ENCODE measurements around the gene LCOR.

DNA sequence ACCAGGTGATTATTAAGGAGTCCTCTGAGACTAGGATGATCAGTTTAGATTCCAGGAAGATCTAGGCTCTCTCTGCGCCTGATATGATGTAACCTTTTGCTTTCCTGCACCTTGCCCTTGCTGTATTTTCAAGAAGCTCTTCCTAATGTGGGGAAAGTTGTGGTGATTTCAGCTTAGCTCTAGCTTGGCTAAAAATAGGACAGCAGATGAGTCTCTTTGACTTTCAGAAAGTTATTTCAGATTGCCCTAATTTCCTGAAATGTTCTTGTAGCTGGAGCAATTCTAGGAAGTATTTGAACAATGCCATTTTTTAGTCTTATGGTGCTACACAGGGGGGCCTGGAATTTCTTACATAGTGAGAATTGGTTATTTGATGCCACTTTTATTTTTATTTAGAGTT, 3.8 kb downstream of the LCOR start:
- TF ChIP-seq, protein P1, sequence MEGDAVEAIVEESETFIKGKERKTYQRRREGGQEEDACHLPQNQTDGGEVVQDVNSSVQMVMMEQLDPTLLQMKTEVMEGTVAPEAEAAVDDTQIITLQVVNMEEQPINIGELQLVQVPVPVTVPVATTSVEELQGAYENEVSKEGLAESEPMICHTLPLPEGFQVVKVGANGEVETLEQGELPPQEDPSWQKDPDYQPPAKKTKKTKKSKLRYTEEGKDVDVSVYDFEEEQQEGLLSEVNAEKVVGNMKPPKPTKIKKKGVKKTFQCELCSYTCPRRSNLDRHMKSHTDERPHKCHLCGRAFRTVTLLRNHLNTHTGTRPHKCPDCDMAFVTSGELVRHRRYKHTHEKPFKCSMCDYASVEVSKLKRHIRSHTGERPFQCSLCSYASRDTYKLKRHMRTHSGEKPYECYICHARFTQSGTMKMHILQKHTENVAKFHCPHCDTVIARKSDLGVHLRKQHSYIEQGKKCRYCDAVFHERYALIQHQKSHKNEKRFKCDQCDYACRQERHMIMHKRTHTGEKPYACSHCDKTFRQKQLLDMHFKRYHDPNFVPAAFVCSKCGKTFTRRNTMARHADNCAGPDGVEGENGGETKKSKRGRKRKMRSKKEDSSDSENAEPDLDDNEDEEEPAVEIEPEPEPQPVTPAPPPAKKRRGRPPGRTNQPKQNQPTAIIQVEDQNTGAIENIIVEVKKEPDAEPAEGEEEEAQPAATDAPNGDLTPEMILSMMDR (conservative IDR thresholded peaks at IDR 0.05; ENCODE audit: low read depth, low read length) = no peak
- TF ChIP-seq POLR2A (IDR thresholded peaks at IDR 0.05; ENCODE audit: low read depth, low read length) (no peak), MXI1 (IDR thresholded peaks at IDR 0.05; ENCODE audit: borderline replicate concordance, low read depth, low read length) (no peak), RFX5 (IDR thresholded peaks at IDR 0.05; ENCODE audit: low read depth, low read length) (no peak), FOS (IDR thresholded peaks at IDR 0.05; ENCODE audit: low read depth, low read length) (no peak)

Measured in IMR-90 (cell line).